ENCODE results near the gene FHIT. TPM values are rescaled to one million over a fixed set of nuclear protein-coding genes. Genes with fewer than 3 reads are reported as not detected.

The FHIT gene
- polyA plus RNA-seq, 1 experiment, result 0.11 TPM

DNA sequence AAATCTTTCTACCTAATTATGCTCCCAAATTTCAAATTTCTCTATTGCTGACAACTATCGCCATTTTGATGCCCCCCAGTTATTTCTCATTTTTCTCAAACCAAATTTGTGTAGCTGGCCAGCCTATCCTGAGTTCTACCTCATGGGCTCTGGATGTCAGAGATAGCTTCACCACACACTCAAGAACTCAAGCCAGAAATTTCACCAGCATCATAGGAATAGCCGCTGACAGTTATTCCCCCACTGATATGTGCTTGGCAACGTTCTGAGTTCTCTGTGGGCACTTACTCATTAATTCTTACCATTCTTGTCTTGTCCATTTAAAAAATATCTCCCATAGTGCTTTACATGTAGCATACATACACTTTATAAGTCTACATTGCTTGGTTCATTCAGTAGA lies 264.7 kb downstream of the FHIT start:
- H3K4me3 ChIP-seq (ENCODE audit: low read depth, low read length), result no peak overlapping the region
- TF ChIP-seq, protein P1, sequence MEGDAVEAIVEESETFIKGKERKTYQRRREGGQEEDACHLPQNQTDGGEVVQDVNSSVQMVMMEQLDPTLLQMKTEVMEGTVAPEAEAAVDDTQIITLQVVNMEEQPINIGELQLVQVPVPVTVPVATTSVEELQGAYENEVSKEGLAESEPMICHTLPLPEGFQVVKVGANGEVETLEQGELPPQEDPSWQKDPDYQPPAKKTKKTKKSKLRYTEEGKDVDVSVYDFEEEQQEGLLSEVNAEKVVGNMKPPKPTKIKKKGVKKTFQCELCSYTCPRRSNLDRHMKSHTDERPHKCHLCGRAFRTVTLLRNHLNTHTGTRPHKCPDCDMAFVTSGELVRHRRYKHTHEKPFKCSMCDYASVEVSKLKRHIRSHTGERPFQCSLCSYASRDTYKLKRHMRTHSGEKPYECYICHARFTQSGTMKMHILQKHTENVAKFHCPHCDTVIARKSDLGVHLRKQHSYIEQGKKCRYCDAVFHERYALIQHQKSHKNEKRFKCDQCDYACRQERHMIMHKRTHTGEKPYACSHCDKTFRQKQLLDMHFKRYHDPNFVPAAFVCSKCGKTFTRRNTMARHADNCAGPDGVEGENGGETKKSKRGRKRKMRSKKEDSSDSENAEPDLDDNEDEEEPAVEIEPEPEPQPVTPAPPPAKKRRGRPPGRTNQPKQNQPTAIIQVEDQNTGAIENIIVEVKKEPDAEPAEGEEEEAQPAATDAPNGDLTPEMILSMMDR (IDR thresholded peaks at IDR 0.05; ENCODE audit: insufficient read depth, low read depth, low read length), result no peak
- H3K36me3 ChIP-seq (ENCODE audit: control insufficient read depth, insufficient read depth, low read length), result no peaks in the 10 kb centered on the region
- no peaks in the 10 kb centered on the region for H3K27me3 ChIP-seq (ENCODE audit: control insufficient read depth, insufficient read depth, low read length)
- no peak for DNase-seq (ENCODE audit: low read depth)
- ChIA-PET POLR2A (no interaction called here), CTCF (no interaction called here)

GRCh38 chr3:60983906-60984305 lies 267.3 kb downstream of the FHIT start:
- ChIA-PET CTCF (interaction anchor here (0.6 kb wide), 1 partner anchor 271 kb away, joined by 3 read pairs; no protein-coding TSS in a partner anchor), POLR2A (no interaction called here)
- Histone ChIP-seq H3K36me3 (ENCODE audit: control insufficient read depth, insufficient read depth, low read length) (no peaks in the 10 kb centered on the region), H3K27me3 (ENCODE audit: control insufficient read depth, insufficient read depth, low read length) (no peaks in the 10 kb centered on the region), H3K4me3 (ENCODE audit: low read depth, low read length) (no peak overlapping the region)
- TF ChIP-seq, protein P1 (IDR thresholded peaks at IDR 0.05; ENCODE audit: insufficient read depth, low read depth, low read length), result no peak
- DNase-seq (ENCODE audit: low read depth), result no peak

GRCh38 chr3:60980342-60980692 lies 270.9 kb downstream of the FHIT start:
- ChIA-PET CTCF (interaction anchor here (1.0 kb wide), 1 partner anchor 9 kb away, joined by 3 read pairs; no protein-coding TSS in a partner anchor), POLR2A (no interaction called here)
- TF ChIP-seq, protein P1 (IDR thresholded peaks at IDR 0.05; ENCODE audit: insufficient read depth, low read depth, low read length), result no peak
- DNase-seq (ENCODE audit: low read depth), result no peak
- Histone ChIP-seq H3K4me3 (ENCODE audit: low read depth, low read length) (no peak overlapping the region), H3K27me3 (ENCODE audit: control insufficient read depth, insufficient read depth, low read length) (no peaks in the 10 kb centered on the region), H3K36me3 (ENCODE audit: control insufficient read depth, insufficient read depth, low read length) (no peaks in the 10 kb centered on the region)

DNA sequence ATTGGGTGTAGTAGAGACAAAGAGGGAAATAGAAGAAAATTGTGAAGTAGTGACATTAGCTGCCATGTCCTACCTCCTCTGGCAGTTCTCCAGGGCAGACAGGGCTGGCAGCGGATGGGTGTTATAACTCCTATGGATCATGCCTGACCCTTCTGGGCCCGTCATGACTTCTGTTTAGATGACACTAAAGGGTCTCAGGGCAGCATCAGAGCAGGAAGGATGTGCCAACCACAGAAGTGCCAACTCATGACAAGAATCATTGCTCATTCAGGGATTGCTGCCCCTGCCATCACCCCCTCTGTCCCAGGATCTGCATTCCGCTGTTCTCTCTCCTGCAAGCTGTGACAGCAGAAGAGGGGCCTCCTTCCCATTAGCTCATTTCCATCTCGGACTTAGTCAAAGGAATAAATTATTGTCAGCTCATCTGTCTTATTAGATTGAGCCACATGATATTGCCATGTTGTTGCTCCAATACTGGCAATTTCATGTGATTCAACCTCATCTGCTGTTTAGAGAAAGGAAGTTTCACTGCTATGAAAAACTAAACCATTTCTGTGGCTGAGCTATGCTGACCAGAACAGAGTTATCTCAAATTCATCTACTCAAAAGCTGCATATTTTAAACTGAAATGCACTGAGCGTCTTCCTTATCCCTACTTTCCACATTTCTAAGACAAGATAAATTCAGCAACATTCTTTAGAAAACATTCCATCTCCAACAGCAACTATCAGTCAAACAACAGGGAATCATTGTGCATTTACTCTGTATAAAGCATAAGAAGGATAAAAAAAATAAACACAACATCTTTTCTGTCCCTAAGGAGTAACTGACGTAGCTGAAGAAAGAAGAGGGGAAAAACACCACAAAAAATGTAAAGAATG lies 271.6 kb downstream of the FHIT start:
- CTCF ChIA-PET, result interaction anchor here (1.0 kb wide), 1 partner anchor 8 kb away, joined by 3 read pairs; no protein-coding TSS in a partner anchor
- TF ChIP-seq, protein P1 (IDR thresholded peaks at IDR 0.05; ENCODE audit: insufficient read depth, low read depth, low read length), result no peak
- H3K36me3 ChIP-seq (ENCODE audit: control insufficient read depth, insufficient read depth, low read length), result no peaks in the 10 kb centered on the region
- no peaks in the 10 kb centered on the region for H3K27me3 ChIP-seq (ENCODE audit: control insufficient read depth, insufficient read depth, low read length)
- DNase-seq (ENCODE audit: low read depth), result peak; percentile 2
- POLR2A ChIA-PET, result no interaction called here
- H3K4me3 ChIP-seq (ENCODE audit: low read depth, low read length), result no peak overlapping the region

DNA sequence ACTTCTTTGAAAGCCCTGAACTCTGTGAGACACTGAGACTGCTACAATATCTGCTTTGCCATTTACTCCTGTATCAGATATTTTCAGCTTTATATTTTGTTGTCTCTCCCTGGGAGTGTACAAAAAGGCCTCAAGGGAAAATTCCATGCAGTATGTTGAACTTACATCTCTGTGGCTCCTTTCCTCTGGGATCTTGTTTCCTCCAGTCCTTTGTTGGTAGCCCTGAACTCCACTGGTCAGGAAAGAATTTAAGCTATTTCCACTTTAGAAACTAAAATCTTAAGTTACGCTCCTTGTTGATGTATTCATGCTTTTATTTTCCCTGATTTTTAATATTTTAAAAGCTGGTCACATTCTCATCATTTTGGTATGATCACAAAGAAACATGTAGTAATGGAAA lies 277.9 kb downstream of the FHIT start:
- CTCF ChIA-PET, result interaction anchor here (0.5 kb wide), 1 partner anchor 46 kb away, joined by 4 read pairs; no protein-coding TSS in a partner anchor

More for the DNA sequence above, 277.9 kb downstream of the FHIT start:
- Histone ChIP-seq H3K27me3 (ENCODE audit: control insufficient read depth, insufficient read depth, low read length) (no peaks in the 10 kb centered on the region), H3K36me3 (ENCODE audit: control insufficient read depth, insufficient read depth, low read length) (no peaks in the 10 kb centered on the region), H3K4me3 (ENCODE audit: low read depth, low read length) (no peak overlapping the region)
- POLR2A ChIA-PET, result no interaction called here
- TF ChIP-seq, protein P1 (IDR thresholded peaks at IDR 0.05; ENCODE audit: insufficient read depth, low read depth, low read length), result no peak
- DNase-seq (ENCODE audit: low read depth), result no peak

Data from BJ (cell line).